Measurements from ENCODE around the gene EPX.

EPX gene

DNA sequence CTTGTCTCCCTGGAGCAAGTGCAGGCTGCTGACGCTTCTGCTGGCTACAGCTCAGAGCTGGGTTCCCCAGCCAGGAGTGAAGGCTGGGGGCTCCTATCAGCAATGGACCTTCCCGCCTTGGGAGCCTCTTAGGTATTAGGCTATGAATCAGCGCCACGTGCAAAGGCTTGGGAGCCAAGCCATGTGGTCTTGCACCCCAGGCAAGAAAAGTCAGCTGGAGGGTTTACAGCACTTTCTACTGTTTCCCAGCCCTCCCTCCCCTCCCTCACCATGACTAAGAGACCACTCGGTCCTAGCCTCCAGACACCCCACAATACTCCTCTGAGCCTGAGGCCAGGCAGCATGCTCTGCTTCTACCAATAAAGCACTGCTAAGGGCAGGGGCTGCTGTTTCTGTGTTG, 12.3 kb downstream of the EPX start:
- TF ChIP-seq, protein P1, sequence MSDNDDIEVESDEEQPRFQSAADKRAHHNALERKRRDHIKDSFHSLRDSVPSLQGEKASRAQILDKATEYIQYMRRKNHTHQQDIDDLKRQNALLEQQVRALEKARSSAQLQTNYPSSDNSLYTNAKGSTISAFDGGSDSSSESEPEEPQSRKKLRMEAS (IDR thresholded peaks at IDR 0.05), result no peak

DNA sequence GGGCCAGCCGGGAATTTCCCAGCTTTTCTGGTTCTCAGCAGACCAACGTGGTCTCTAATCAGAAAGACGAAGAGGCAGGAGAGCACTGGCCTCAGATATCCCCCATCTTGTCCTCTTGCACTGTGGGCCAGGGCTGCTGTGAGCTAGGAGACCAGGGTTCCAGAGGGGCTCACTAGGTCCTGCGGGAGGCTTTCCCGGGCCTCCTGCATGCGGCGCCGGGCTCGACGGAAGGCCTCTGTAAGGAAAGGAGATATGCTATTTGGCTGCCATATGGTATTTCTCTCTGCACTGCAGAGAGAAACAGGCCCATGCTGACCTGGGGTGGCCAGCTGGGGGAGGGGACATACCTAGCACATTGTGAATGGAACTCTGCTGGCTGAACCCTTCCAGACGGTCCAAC, 13.4 kb downstream of the EPX start:
- no peak for TF ChIP-seq TEAD4 (IDR thresholded peaks at IDR 0.05)
- no peak for TF ChIP-seq EP300 (IDR thresholded peaks at IDR 0.05; ENCODE audit: borderline replicate concordance)
- no peak for TF ChIP-seq YY1 (IDR thresholded peaks at IDR 0.05; ENCODE audit: low read depth)
- TF ChIP-seq CEBPB (IDR thresholded peaks at IDR 0.05), result no peak
- TF ChIP-seq RAD21 (IDR thresholded peaks at IDR 0.05; ENCODE audit: low read depth), result no peak
- TF ChIP-seq, protein P2, sequence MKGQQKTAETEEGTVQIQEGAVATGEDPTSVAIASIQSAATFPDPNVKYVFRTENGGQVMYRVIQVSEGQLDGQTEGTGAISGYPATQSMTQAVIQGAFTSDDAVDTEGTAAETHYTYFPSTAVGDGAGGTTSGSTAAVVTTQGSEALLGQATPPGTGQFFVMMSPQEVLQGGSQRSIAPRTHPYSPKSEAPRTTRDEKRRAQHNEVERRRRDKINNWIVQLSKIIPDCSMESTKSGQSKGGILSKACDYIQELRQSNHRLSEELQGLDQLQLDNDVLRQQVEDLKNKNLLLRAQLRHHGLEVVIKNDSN (IDR thresholded peaks at IDR 0.05), result no peak
- TF ChIP-seq NFIC (IDR thresholded peaks at IDR 0.05), result no peak
- no peak for TF ChIP-seq FOXM1 (IDR thresholded peaks at IDR 0.05; ENCODE audit: borderline replicate concordance, low read depth)
- TF ChIP-seq, protein P1 (IDR thresholded peaks at IDR 0.05), result no peak
- no peak for TF ChIP-seq ZBTB7A (IDR thresholded peaks at IDR 0.05; ENCODE audit: low read depth)
- TF ChIP-seq CREB1 (IDR thresholded peaks at IDR 0.05; ENCODE audit: low read depth), result no peak
- TF ChIP-seq EGR1 (IDR thresholded peaks at IDR 0.05), result no peak
- TF ChIP-seq TCF12 (IDR thresholded peaks at IDR 0.05; ENCODE audit: low read depth), result no peak
- no peak for TF ChIP-seq TAF1 (IDR thresholded peaks at IDR 0.05; ENCODE audit: low read depth)

DNA sequence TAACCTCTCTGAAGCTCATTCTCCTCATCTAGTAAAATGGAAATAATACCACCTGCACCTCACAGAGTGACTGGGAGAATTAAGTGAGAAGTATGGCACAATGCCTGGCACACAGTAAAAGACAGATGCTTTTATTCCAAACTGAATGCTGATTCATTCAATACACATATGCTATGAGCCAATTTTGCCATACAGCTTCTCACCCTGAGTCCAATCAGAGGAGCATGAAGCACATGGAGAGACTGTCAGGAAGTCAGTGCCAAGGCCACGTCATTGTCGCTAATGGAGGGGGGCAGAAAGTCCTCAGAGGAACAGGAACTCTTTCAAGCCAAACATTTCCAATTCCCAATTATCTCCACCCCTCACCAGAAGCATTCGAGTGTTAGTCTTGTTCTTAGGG, 14.9 kb downstream of the EPX start:
- TF ChIP-seq, protein P1 (IDR thresholded peaks at IDR 0.05), result no peak
- TF ChIP-seq FOXM1 (IDR thresholded peaks at IDR 0.05; ENCODE audit: borderline replicate concordance, low read depth), result no peak
- no peak for TF ChIP-seq EP300 (IDR thresholded peaks at IDR 0.05; ENCODE audit: borderline replicate concordance)
- no peak for TF ChIP-seq TAF1 (IDR thresholded peaks at IDR 0.05; ENCODE audit: low read depth)
- TF ChIP-seq CREB1 (IDR thresholded peaks at IDR 0.05; ENCODE audit: low read depth), result no peak
- TF ChIP-seq, protein P2 (IDR thresholded peaks at IDR 0.05), result no peak
- no peak for TF ChIP-seq ZBTB7A (IDR thresholded peaks at IDR 0.05; ENCODE audit: low read depth)
- TF ChIP-seq CEBPB (IDR thresholded peaks at IDR 0.05), result no peak
- TF ChIP-seq, protein P3, sequence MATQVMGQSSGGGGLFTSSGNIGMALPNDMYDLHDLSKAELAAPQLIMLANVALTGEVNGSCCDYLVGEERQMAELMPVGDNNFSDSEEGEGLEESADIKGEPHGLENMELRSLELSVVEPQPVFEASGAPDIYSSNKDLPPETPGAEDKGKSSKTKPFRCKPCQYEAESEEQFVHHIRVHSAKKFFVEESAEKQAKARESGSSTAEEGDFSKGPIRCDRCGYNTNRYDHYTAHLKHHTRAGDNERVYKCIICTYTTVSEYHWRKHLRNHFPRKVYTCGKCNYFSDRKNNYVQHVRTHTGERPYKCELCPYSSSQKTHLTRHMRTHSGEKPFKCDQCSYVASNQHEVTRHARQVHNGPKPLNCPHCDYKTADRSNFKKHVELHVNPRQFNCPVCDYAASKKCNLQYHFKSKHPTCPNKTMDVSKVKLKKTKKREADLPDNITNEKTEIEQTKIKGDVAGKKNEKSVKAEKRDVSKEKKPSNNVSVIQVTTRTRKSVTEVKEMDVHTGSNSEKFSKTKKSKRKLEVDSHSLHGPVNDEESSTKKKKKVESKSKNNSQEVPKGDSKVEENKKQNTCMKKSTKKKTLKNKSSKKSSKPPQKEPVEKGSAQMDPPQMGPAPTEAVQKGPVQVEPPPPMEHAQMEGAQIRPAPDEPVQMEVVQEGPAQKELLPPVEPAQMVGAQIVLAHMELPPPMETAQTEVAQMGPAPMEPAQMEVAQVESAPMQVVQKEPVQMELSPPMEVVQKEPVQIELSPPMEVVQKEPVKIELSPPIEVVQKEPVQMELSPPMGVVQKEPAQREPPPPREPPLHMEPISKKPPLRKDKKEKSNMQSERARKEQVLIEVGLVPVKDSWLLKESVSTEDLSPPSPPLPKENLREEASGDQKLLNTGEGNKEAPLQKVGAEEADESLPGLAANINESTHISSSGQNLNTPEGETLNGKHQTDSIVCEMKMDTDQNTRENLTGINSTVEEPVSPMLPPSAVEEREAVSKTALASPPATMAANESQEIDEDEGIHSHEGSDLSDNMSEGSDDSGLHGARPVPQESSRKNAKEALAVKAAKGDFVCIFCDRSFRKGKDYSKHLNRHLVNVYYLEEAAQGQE (IDR thresholded peaks at IDR 0.05; ENCODE audit: low read depth), result no peak

DNA sequence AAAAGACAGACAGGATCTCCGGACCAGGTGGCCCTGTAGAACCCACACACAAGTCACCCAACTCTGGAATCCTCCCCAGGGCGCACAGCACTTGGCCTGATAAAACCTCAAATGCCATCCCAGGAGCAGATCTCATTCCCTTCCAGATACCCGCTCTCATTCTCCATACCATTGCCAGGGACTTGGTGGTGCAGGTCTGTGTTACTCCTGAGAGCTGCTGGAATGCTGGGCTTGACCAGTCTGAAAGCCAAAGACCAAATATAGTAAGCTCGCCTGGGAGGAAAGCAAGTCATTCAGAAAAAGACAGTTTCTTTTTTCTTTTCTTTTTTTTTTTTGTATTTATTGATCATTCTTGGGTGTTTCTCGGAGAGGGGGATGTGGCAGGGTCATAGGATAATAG, 15.8 kb downstream of the EPX start:
- TF ChIP-seq, protein P2 (IDR thresholded peaks at IDR 0.05), result no peak
- TF ChIP-seq TCF12 (IDR thresholded peaks at IDR 0.05; ENCODE audit: low read depth) (no peak), FOXM1 (IDR thresholded peaks at IDR 0.05; ENCODE audit: borderline replicate concordance, low read depth) (no peak), RAD21 (IDR thresholded peaks at IDR 0.05; ENCODE audit: low read depth) (no peak), CREB1 (IDR thresholded peaks at IDR 0.05; ENCODE audit: low read depth) (no peak), YY1 (IDR thresholded peaks at IDR 0.05; ENCODE audit: low read depth) (no peak), EP300 (IDR thresholded peaks at IDR 0.05; ENCODE audit: borderline replicate concordance) (no peak), EGR1 (IDR thresholded peaks at IDR 0.05) (no peak), TAF1 (IDR thresholded peaks at IDR 0.05; ENCODE audit: low read depth) (no peak)
- TF ChIP-seq, protein P1 (IDR thresholded peaks at IDR 0.05), result no peak

DNA sequence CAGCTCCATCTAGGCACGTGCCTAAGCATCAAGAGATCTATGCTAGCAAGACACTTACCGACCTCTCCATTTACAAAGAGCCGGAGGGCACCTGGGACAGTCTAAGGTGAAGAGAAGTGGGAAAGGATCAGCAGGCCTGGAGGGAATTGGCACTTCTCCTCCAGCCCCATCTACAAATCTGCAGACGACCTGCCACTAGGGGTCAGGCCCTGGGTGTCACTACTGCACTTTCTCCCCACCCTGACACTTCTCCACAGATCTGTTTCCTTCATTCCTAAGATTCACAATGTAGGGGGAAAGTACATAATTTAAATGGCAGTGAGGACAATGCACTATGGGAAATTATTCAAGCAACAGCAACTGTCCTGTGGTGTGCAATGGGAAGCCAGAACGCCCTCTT, 18.4 kb downstream of the EPX start:
- TF ChIP-seq YY1 (IDR thresholded peaks at IDR 0.05; ENCODE audit: low read depth), result no peak
- TF ChIP-seq, protein P2 (IDR thresholded peaks at IDR 0.05), result no peak
- no peak for TF ChIP-seq EGR1 (IDR thresholded peaks at IDR 0.05)
- no peak for TF ChIP-seq TEAD4 (IDR thresholded peaks at IDR 0.05)
- no peak for TF ChIP-seq RAD21 (IDR thresholded peaks at IDR 0.05; ENCODE audit: low read depth)
- TF ChIP-seq EP300 (IDR thresholded peaks at IDR 0.05; ENCODE audit: borderline replicate concordance), result no peak
- TF ChIP-seq TCF12 (IDR thresholded peaks at IDR 0.05; ENCODE audit: low read depth), result no peak
- TF ChIP-seq, protein P3 (IDR thresholded peaks at IDR 0.05; ENCODE audit: low read depth), result no peak
- TF ChIP-seq TAF1 (IDR thresholded peaks at IDR 0.05; ENCODE audit: low read depth), result no peak
- TF ChIP-seq FOXM1 (IDR thresholded peaks at IDR 0.05; ENCODE audit: borderline replicate concordance, low read depth), result no peak
- TF ChIP-seq, protein P1 (IDR thresholded peaks at IDR 0.05), result no peak
- no peak for TF ChIP-seq CREB1 (IDR thresholded peaks at IDR 0.05; ENCODE audit: low read depth)
- TF ChIP-seq CEBPB (IDR thresholded peaks at IDR 0.05), result no peak
- no peak for TF ChIP-seq ZBTB7A (IDR thresholded peaks at IDR 0.05; ENCODE audit: low read depth)
- TF ChIP-seq NFIC (IDR thresholded peaks at IDR 0.05), result no peak

All from Ishikawa (cell line).